GM10266 (cell line): ENCODE data around the gene ICAM5.

Experiments
- DNase-seq: peaks from one replicate; pipeline ENCODE4 v3.0.0; 2012; ENCODE audit errors: extremely low spot score
- CTCF ChIP-seq: IDR thresholded peaks from 2 replicates; pipeline ENCODE4 v1.5.1; 2012; ENCODE audit warnings: mild to moderate bottlenecking, low read depth; ENCODE audit not compliant: control insufficient read depth, insufficient read depth; ENCODE audit errors: missing control alignments

ICAM5 gene

GRCh38 chr19:10320602-10321416 is 31.1 kb downstream of the ICAM5 start:
- DNase-seq, result no peak
- no peak for TF ChIP-seq CTCF

- no peak for TF ChIP-seq CTCF
- no peak for DNase-seq
These were observed 31.7 kb downstream of the ICAM5 start for GRCh38 chr19:10321417-10321797.

GRCh38 chr19:10321874-10322835 is 32.4 kb downstream of the ICAM5 start:
- DNase-seq, result no peak
- TF ChIP-seq CTCF, result no peak

GRCh38 chr19:10325732-10326131 is 36.0 kb downstream of the ICAM5 start:
- DNase-seq, result no peak
- no peak for TF ChIP-seq CTCF

GRCh38 chr19:10327793-10328192 is 38.0 kb downstream of the ICAM5 start:
- no peak for DNase-seq
- TF ChIP-seq CTCF, result no peak

GRCh38 chr19:10328558-10329429 is 39.0 kb downstream of the ICAM5 start:
- no peak for TF ChIP-seq CTCF
- DNase-seq, result no peak
